ENCODE results near the gene HLA-B.

- no peak for TF ChIP-seq GATA2 (IDR thresholded peaks at IDR 0.05; ENCODE audit: low read depth, low read length)
- no peak for TF ChIP-seq GATA3 (IDR thresholded peaks at IDR 0.05; ENCODE audit: low read depth, low read length)
Measured at GRCh38 chr6:31351033-31351380, 6.0 kb downstream of the HLA-B start.

Measured in SH-SY5Y (cell line).